GM20000 (cell line): ENCODE measurements around the gene QSOX2.
A peak's percentile ranks its signal among the peaks of the same experiment; 100 is the strongest.

ENCODE experiments used
- DNase-seq: peaks from one replicate; pipeline ENCODE4 v3.0.0; 2012; ENCODE audit warnings: low spot score
- CTCF ChIP-seq: IDR thresholded peaks from 2 replicates; pipeline ENCODE4 v1.5.1; 2012; ENCODE audit warnings: mild to moderate bottlenecking, control low read depth; ENCODE audit errors: extremely low read depth, missing control alignments

QSOX2 gene

GRCh38 chr9:136225366-136225747 lies 20.3 kb downstream of the QSOX2 start:
- TF ChIP-seq CTCF: no peak
- peak; percentile 77 for DNase-seq

GRCh38 chr9:136223871-136224640 lies 21.6 kb downstream of the QSOX2 start:
- TF ChIP-seq CTCF: no peak
- DNase-seq: no peak

GRCh38 chr9:136222906-136223285 lies 22.7 kb downstream of the QSOX2 start:
- TF ChIP-seq CTCF: no peak
- DNase-seq: no peak

GRCh38 chr9:136222166-136222905 lies 23.3 kb downstream of the QSOX2 start:
- DNase-seq: no peak
- TF ChIP-seq CTCF: no peak

- DNase-seq: no peak
- TF ChIP-seq CTCF: no peak
Observed at GRCh38 chr9:136220017-136220729, 25.4 kb downstream of the QSOX2 start.

- DNase-seq: no peak
- no peak for TF ChIP-seq CTCF
Observed at GRCh38 chr9:136219276-136219675, 26.3 kb downstream of the QSOX2 start.

GRCh38 chr9:136218673-136219072 lies 26.9 kb downstream of the QSOX2 start:
- DNase-seq: no peak
- no peak for TF ChIP-seq CTCF
